HG02885 (cell line): Measurements from ENCODE around the gene MFSD2B.
"Not testable (repeated sequence)": the region's sequence is repeated elsewhere in the genome, so short reads cannot be mapped to it uniquely, and the experiment has no call there.

Source experiments
- ATAC-seq: cut with Tn5 transposase; IDR thresholded peaks from one replicate; pipeline ENCODE4 v1.9.1; 2021; ENCODE audit warnings: mild to moderate bottlenecking; ENCODE audit not compliant: unreplicated experiment, poor library complexity

Gene MFSD2B

GRCh38 chr2:24009680-24010476 is at the start of gene MFSD2B:
TSS of gene MFSD2B (plus strand) at chr2:24010085. CDS start at chr2:24010097, 12 bp downstream.
- no peak for ATAC-seq

- ATAC-seq, result no peak
Observed at GRCh38 chr2:23967846-23968245, 42.0 kb upstream of the MFSD2B start.

- ATAC-seq, result no peak
Observed at GRCh38 chr2:23976883-23977282, 33.0 kb upstream of the MFSD2B start.

GRCh38 chr2:23988371-23988770 is 21.5 kb upstream of the MFSD2B start:
- ATAC-seq, result no peak

- no peak for ATAC-seq
Observed at GRCh38 chr2:23992931-23993330, 17.0 kb upstream of the MFSD2B start.

- no peak for ATAC-seq
Observed at GRCh38 chr2:23993736-23994269, 16.1 kb upstream of the MFSD2B start.

GRCh38 chr2:23994567-23994966 is 15.3 kb upstream of the MFSD2B start:
- ATAC-seq, result no peak

- no peak for ATAC-seq
Observed at GRCh38 chr2:24007693-24008092, 2.2 kb upstream of the MFSD2B start.

- ATAC-seq, result no peak
Observed at GRCh38 chr2:24008672-24009366, 1.1 kb upstream of the MFSD2B start.

GRCh38 chr2:24009367-24009679 is 562 bp upstream of the MFSD2B start:
- no peak for ATAC-seq

GRCh38 chr2:24010477-24011249 is 778 bp downstream of the MFSD2B start:
- ATAC-seq, result no peak

- no peak for ATAC-seq
Observed at GRCh38 chr2:24011250-24012104, 1.6 kb downstream of the MFSD2B start.

GRCh38 chr2:24012521-24013188 is 2.8 kb downstream of the MFSD2B start:
- ATAC-seq, result no peak

GRCh38 chr2:24014902-24015301 is 5.0 kb downstream of the MFSD2B start:
- ATAC-seq, result not testable (repeated sequence)

- ATAC-seq, result no peak
Observed at GRCh38 chr2:24015562-24016375, 5.9 kb downstream of the MFSD2B start.

- ATAC-seq, result no peak
Observed at GRCh38 chr2:24016376-24016761, 6.5 kb downstream of the MFSD2B start.

GRCh38 chr2:24016853-24017703 is 7.2 kb downstream of the MFSD2B start:
- ATAC-seq, result no peak

- ATAC-seq, result no peak
Observed at GRCh38 chr2:24017711-24018110, 7.8 kb downstream of the MFSD2B start.
